ENCODE results near the gene KLHL40.

Gene KLHL40

DNA sequence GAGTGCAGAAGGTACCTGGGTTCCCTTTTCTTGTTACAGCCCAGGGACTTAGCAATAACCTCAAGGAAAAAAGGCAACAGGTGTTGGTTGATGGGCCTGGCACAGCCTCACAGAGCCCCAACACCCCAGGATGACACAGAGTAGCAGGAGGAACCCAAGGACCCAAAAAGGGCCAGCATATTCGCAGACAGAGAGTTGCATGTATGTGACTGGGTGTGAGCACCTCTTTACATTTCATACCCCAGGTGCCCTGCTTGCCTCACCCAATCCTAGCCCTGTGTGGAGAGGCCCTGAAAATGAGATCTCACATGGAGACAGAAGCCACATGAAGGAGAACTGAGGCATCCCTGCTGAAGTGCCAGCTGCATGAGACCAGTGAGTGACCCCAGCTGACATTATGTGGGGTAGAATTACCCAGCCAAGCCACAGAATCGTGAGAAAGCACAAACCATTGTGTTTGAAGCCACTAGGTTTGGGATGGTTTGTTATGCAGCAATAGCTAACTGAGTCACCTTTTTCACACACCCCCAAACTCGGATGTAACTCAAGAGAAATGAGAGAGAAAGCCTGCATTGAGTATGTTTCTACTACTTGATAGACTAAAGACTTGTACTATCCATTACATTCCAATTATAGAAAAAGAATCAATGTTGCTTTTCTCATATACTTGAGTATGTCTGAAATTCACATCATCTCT is 43.5 kb downstream of the KLHL40 start:
- DNase-seq, result no peak

GRCh38 chr3:42729404-42730145 is 44.2 kb downstream of the KLHL40 start:
- DNase-seq, result no peak

- no peak for DNase-seq
Observed at GRCh38 chr3:42730294-42730693, 45.0 kb downstream of the KLHL40 start.

DNA sequence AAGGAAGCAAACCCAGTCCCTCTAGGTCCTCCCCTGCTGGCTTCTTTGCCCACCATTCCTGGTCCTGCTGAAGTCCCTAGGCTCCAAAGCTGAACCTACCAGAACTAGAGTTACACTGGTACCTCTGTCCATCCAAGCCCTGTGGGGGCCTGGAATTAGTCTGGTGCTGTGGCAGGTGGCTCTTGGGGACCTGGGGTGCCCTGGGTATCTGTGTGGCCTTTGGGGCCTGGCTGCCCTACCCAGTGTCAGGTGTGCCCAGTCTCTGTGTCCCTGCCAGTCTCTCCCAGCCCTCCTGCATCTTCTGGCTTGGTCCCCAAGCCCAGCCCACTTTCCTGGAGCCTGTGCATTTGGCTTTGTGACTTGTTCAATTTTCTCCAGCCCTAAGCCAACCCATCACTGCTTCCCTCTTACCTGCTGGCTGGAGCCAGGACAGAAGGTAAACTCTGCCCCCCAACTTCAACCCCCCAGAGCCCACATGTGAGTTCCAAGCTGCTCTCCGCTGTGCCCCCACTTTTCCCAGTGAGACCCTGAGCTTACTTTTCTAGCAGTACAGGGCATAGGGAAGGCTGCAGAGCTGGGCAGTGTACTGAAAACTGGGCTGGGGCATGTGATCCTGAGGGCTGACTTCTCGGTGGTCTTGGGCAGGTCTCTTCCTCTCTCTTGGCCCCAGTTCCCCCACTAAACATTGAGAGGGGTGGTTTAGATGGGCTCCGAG is 45.5 kb downstream of the KLHL40 start:
- DNase-seq, result no peak

GRCh38 chr3:42731476-42732195 is 46.3 kb downstream of the KLHL40 start:
- no peak for DNase-seq

DNA sequence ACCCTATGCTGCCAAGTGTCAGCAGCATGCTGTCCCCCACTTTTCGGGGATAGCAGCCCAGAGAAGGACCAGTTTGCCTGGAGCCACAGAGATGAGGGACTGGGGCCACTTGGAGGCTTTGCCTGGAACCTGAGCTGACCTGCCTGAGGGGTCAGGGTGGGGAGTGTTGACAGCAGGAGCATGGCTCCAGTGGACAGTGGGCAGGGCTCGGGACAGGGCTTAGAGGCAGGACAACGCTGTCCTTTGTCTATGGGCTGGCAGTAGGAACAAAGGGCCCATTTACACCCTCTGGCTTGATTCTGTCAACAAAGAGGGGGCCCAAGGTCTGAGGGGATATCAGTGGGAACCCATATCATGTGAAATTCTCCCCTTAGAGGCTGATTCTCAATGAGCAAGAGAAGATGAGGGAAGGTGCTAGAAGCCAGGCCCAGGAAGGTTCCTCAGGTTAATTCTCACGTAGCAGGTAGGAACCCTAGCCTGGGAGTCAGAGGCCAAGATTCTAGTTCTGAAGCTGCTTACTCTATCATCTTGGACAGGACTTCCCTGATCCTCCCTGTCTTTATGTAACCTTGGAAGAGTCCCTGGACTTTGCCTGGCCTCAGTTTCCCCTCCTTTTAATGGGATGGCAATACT is 47.0 kb downstream of the KLHL40 start:
- DNase-seq, result no peak

DNA sequence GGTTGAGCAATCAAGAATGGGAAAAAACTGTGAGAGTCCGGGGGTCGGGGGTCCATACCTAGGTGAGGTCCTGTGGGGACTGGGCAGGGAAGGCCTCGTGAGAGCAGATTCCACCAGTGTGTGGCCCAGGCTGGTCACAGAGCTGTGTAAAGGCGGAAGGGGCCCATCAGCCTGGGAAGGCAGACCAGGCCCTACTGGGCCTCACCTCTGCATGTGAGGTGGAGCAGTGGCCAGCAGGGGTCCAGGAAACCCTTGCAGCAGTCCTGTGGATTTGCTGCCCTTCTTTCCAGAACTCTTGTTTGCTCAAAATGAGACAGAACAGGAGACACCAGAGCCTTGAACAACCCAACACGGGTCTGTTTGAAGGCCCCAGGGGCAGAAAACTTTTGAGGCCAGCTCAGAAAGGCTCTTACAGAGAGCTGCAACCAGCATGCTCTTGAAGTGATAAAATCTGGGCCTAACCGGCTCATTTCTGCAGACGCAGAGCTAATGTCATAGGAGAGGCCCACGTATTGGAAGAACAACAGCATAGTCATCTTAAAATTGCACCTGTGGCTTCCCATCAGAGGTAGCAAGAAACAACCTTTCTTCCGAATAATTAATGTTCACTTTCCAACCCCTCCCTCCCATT is 47.6 kb downstream of the KLHL40 start:
- no peak for DNase-seq

DNA sequence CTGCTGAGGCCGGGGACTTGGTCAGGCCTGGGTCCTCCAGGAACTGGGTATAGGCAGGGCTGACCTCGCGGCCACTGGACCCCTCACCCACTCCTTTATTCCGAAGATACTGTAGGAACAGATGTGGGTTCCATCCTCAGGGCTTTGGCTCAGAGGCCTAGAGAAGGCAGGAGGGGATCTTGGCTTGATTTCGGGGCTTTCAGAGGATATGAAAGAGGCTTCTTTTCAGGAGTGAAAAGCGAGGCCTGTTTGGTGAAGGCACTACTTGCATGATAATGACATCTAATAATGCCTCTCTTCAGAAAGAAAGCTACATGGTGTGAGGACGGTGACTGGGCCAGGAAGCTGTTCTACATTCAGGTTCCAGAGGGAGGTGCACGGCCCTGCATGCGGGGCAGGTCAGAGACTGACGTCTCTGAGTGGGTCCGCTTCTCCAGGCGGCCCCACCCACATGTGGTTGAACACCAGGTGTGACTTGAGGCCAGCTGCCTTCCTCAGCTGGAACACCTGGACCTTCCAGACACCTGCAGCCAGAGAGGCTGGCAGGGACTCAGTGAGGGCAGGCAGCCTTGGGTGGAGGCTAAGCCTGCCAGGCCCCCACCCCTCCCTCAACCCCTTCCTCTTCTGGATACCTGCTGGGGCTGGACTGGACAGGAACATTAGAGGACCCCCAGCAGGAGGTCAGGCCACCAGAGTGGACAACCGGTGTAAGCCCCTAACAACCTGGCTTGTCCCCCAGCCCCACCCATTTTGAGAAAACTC is 48.3 kb downstream of the KLHL40 start:
- DNase-seq, result no peak

DNA sequence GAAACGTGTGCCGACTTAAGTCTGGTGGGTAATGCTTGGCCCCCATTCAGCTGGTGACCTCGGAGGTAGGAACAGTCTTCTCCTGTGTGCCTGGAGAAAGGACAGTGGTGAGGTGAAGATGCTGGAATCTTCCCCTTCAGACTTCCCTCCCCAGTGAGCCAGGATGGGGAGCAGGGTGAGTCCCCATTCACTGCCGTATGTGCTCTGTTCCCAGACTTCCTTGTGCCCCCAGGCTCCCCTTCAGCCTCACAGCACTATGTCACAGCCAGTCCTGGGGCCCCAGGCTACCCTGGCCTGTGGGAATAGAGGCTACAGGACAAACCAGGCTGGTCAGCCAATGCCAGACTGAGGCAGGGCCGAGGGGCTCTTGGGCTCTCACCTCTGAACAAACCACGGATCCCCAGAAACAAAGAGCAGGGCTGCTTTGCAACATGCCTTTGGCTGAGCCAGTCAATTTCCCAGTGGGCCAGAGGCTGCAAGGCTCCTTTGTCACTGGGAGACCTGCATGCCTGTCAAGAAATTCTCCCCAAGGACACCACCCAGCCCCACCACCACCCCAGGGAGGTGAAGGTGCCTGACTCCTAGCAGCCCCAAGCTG is 49.0 kb downstream of the KLHL40 start:
- DNase-seq, result no peak

DNA sequence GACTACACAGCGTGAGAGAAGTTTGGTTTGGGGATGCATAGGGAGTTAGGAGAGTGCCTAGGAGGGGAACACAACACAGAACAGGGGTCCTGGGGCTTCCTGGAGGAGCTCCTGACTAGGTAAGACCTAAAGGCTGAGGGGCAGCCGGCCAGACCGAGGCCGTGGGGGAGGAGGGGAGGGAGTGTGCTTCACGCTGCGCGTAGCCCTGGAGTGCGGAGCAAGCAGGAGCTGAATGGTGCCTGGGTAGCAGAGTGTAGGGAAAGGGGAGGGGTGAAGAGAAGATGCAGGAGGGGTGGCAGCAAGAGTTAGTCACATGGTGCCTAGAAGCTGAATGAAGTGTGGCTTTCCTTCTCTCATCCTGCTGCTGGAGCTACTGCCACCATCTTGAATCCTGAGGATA is 49.7 kb downstream of the KLHL40 start:
- no peak for DNase-seq

DNA sequence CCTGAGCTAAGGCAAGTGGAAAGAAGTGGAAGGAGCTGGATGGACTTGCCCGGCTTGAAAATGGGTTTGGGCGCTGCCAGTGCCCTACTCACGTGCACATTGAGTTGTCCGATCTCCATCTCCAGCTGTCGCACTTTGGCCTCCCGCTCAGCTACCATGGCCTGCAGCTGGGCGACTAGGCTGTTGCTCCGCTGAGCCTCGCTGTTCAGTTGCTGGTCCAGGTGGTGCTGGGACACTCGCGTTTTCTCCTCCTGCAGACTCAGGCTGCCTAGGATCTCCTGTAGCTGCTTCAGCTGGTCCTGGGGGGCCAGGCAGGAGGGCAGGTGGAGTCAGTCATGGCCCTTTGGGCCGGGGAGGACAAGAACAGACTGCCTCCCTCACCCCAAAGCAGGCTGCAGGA is 50.3 kb downstream of the KLHL40 start:
- DNase-seq, result no peak

DNA sequence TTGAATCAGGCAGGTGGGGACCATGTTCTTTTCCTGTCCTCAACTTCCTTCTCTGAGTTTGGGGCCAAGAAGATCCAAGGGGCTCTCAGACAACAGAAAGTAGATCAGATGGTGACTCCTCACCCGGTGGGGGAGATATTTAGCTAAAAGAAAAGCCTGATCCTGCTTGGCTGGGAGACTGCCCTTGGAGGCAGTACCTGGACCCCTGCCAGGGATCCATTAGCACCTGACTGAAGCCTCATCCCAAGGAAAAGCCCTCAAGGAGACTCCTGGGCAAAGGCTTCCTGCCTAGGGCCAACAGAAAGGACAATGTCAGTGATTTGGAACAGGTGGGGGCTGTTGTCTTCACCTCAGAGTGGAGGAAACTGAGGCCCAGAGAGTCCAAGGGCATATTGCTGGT is 50.7 kb downstream of the KLHL40 start:
- DNase-seq, result no peak

GRCh38 chr3:42736531-42736930 is 51.2 kb downstream of the KLHL40 start:
- DNase-seq, result no peak

DNA sequence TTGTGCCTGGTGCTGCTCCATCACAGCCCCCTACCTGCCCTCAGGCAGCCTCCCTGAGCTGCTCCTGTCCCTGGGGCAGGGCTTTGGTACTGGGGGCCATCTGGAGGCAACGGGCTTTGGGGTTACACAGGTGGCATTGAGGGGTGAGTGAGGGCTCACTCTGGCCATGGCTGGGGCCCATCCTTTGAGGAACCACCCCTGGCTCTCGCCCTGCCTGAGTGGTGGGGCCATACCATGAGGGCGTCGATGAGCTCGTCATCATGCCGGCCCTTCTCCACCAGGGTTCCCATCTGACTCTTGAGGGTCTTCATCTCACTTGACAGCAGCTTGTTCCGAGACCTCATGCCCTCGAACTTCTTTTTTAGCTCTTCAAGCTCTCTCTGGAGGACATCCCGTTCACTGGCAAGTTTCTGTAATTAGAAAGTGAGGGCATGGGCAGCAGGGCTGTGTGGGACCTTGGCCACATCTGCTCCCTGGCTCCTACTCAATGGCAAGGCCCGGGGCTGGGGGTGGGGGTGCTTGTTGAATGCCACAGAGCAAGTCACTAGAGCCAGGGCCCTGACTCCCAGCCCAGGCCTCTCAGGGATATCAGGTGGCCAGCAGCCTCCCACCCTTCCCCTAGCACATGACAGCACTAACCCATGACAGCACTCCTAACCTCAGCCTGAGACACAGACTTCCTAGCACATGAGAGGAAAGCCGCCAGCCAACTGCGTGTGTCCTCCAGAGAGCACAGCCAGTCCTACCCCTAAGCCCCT is 54.2 kb downstream of the KLHL40 start:
- DNase-seq, result no peak

- DNase-seq, result no peak
Observed at GRCh38 chr3:42741796-42742195, 56.5 kb downstream of the KLHL40 start.

Data from GDM1 (cell line).